Ishikawa (cell line): ENCODE data around the gene DEFB113.

Source experiments
- CEBPB ChIP-seq: IDR thresholded peaks from 2 replicates; pipeline ENCODE4 v1.6.1; 2012
- CREB1 ChIP-seq: IDR thresholded peaks from 2 replicates; pipeline ENCODE4 v1.6.1; 2012; ENCODE audit warnings: low read depth
- EGR1 ChIP-seq: IDR thresholded peaks from 2 replicates; pipeline ENCODE4 v1.6.1; 2012
- EP300 ChIP-seq: IDR thresholded peaks from 2 replicates; pipeline ENCODE4 v1.6.1; 2012; ENCODE audit warnings: borderline replicate concordance
- FOXM1 ChIP-seq: IDR thresholded peaks from 2 replicates; pipeline ENCODE4 v1.6.1; 2012; ENCODE audit warnings: low read depth, borderline replicate concordance
- NFIC ChIP-seq: IDR thresholded peaks from 2 replicates; pipeline ENCODE4 v1.6.1; 2012
- RAD21 ChIP-seq: IDR thresholded peaks from 2 replicates; pipeline ENCODE4 v1.6.1; 2012; ENCODE audit warnings: low read depth
- REST ChIP-seq: IDR thresholded peaks from 2 replicates; pipeline ENCODE4 v1.6.1; 2012; ENCODE audit warnings: low read depth, mild to moderate bottlenecking
- TAF1 ChIP-seq: IDR thresholded peaks from 2 replicates; pipeline ENCODE4 v1.6.1; 2012; ENCODE audit warnings: low read depth, mild to moderate bottlenecking
- TCF12 ChIP-seq: IDR thresholded peaks from 2 replicates; pipeline ENCODE4 v1.6.1; 2012; ENCODE audit warnings: low read depth
- TEAD4 ChIP-seq: IDR thresholded peaks from 2 replicates; pipeline ENCODE4 v1.6.1; 2012
- USF1 ChIP-seq: IDR thresholded peaks from 2 replicates; pipeline ENCODE4 v1.6.1; 2012
- YY1 ChIP-seq: IDR thresholded peaks from 2 replicates; pipeline ENCODE4 v1.6.1; 2012; ENCODE audit warnings: low read depth
- ZBTB7A ChIP-seq: IDR thresholded peaks from 2 replicates; pipeline ENCODE4 v1.6.1; 2012; ENCODE audit warnings: low read depth
- TF ChIP-seq, protein P1 (sequence below): IDR thresholded peaks from 2 replicates; pipeline ENCODE4 v1.6.1; 2012

Gene DEFB113

GRCh38 chr6:49935387-49935786 lies 34.0 kb downstream of the DEFB113 start:
- TF ChIP-seq EGR1 = no peak
- no peak for TF ChIP-seq NFIC
- no peak for TF ChIP-seq RAD21
- no peak for TF ChIP-seq CEBPB
- no peak for TF ChIP-seq EP300
- no peak for TF ChIP-seq REST
- TF ChIP-seq TCF12 = no peak
- TF ChIP-seq, protein P1, sequence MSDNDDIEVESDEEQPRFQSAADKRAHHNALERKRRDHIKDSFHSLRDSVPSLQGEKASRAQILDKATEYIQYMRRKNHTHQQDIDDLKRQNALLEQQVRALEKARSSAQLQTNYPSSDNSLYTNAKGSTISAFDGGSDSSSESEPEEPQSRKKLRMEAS = no peak

DNA sequence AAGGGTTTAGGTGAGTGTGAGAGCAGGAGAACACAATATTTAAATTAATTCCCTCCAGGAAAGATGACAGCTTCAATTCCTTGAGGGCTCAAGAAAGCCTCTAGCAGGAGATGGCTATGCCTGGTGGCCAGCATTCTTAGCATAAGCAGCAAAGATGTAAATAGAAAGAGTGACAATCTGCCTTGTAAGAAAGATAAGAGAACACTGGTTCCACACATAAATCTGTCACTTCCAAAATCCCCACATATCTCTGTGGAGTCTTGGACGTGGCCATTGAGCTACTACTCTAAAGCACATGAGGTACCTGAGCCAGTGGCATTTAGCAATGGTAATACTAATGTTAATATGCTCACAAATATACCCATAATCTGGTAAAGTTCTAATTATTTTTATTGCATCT lies 34.7 kb downstream of the DEFB113 start:
- TF ChIP-seq TAF1 (no peak), CEBPB (no peak), FOXM1 (no peak), RAD21 (no peak), EGR1 (no peak), ZBTB7A (no peak), TEAD4 (no peak), TCF12 (no peak), NFIC (no peak), EP300 (no peak), USF1 (no peak), YY1 (no peak), CREB1 (no peak), REST (no peak)
- TF ChIP-seq, protein P1 = no peak

- TF ChIP-seq YY1 (no peak), TCF12 (no peak), FOXM1 (no peak), RAD21 (no peak), TAF1 (no peak), REST (no peak)
- TF ChIP-seq, protein P1 = no peak
Measured at GRCh38 chr6:49933526-49933925, 35.9 kb downstream of the DEFB113 start.

DNA sequence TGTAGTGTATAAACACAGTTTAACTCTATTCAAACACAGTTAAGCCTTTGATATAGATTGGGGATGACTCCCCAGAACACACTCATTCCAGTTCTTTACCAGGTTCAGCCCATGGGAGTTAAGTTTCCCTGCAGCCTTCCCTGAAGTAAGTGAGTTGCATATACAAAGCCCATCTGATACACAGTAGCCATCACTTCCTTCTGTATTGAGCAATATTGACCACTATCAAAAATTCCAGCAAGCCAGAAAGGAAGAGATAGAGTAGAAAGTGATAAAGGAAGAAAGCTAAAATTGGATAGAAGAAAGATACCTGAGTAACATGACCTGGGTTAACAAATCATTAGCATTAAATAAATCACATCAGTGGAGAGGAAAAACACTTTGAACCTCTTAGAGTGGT lies 40.1 kb downstream of the DEFB113 start:
- no peak for TF ChIP-seq TEAD4
- TF ChIP-seq NFIC = no peak
- TF ChIP-seq EGR1 = no peak
- TF ChIP-seq YY1 = no peak
- TF ChIP-seq ZBTB7A = no peak
- no peak for TF ChIP-seq REST
- TF ChIP-seq USF1 = no peak
- no peak for TF ChIP-seq TCF12
- TF ChIP-seq TAF1 = no peak
- no peak for TF ChIP-seq EP300
- TF ChIP-seq CEBPB = no peak
- TF ChIP-seq, protein P1 = no peak
- no peak for TF ChIP-seq FOXM1
- TF ChIP-seq CREB1 = no peak
- TF ChIP-seq RAD21 = no peak
